HEK293 (cell line): ENCODE measurements around the gene STMN1.

Source experiments
- GLI2 ChIP-seq: fragments of 450-650 bp; formaldehyde crosslinking; IDR thresholded peaks from 2 replicates; pipeline ENCODE4; 2017; ENCODE audit warnings: missing biosample characterization, missing genetic modification characterization, low read depth, borderline replicate concordance
- GLIS1 ChIP-seq: fragments of 450-650 bp; formaldehyde crosslinking; IDR thresholded peaks from 2 replicates; pipeline ENCODE4 v1.5.1; 2016; ENCODE audit warnings: missing biosample characterization, missing genetic modification characterization
- HOXC10 ChIP-seq: sonication (generic); formaldehyde crosslinking; IDR thresholded peaks from 2 replicates; pipeline ENCODE4 v1.8.1; 2023; ENCODE audit warnings: mild to moderate bottlenecking, missing genetic modification reagents
- KLF9 ChIP-seq: fragments of 450-650 bp; formaldehyde crosslinking; IDR thresholded peaks from 2 replicates; pipeline ENCODE4 v1.5.1; 2016; ENCODE audit warnings: missing biosample characterization, missing genetic modification characterization, low read depth
- ZNF10 ChIP-seq: fragments of 450-650 bp; formaldehyde crosslinking; IDR thresholded peaks from 2 replicates; pipeline ENCODE4 v1.5.1; 2017; ENCODE audit warnings: missing biosample characterization, missing genetic modification characterization
- ZNF114 ChIP-seq: fragments of 450-650 bp; formaldehyde crosslinking; IDR thresholded peaks from 2 replicates; pipeline ENCODE4 v1.5.0; 2017; ENCODE audit warnings: missing biosample characterization, missing genetic modification characterization
- ZNF138 ChIP-seq: fragments of 450-650 bp; formaldehyde crosslinking; IDR thresholded peaks from 2 replicates; pipeline ENCODE4 v1.5.1; 2016; ENCODE audit warnings: missing biosample characterization, missing genetic modification characterization, borderline replicate concordance
- ZNF157 ChIP-seq: fragments of 450-650 bp; formaldehyde crosslinking; IDR thresholded peaks from 2 replicates; pipeline ENCODE4 v1.5.1; 2016; ENCODE audit warnings: missing biosample characterization, missing genetic modification characterization
- ZNF221 ChIP-seq: fragments of 450-650 bp; formaldehyde crosslinking; IDR thresholded peaks from 2 replicates; pipeline ENCODE4 v1.5.1; 2017; ENCODE audit warnings: missing biosample characterization, missing genetic modification characterization, borderline replicate concordance
- ZNF354C ChIP-seq: fragments of 450-650 bp; formaldehyde crosslinking; IDR thresholded peaks from 2 replicates; pipeline ENCODE4 v1.5.1; 2016; ENCODE audit warnings: missing biosample characterization, missing genetic modification characterization, low read depth, borderline replicate concordance
- ZNF529 ChIP-seq: fragments of 450-650 bp; formaldehyde crosslinking; IDR thresholded peaks from 2 replicates; pipeline ENCODE4 v1.5.1; 2017; ENCODE audit warnings: missing genetic modification characterization, missing biosample characterization; ENCODE audit not compliant: insufficient replicate concordance
- ZNF558 ChIP-seq: fragments of 450-650 bp; formaldehyde crosslinking; IDR thresholded peaks from 2 replicates; pipeline ENCODE4 v1.5.1; 2016; ENCODE audit warnings: missing biosample characterization, missing genetic modification characterization
- ZNF621 ChIP-seq: fragments of 450-650 bp; formaldehyde crosslinking; IDR thresholded peaks from 2 replicates; pipeline ENCODE4 v1.5.1; 2017; ENCODE audit warnings: missing biosample characterization, missing genetic modification characterization
- ZNF654 ChIP-seq: fragments of 450-650 bp; formaldehyde crosslinking; IDR thresholded peaks from 2 replicates; pipeline ENCODE4 v1.5.1; 2016; ENCODE audit warnings: low read depth, missing biosample characterization, missing genetic modification characterization
- ZNF658 ChIP-seq: fragments of 450-650 bp; formaldehyde crosslinking; IDR thresholded peaks from 2 replicates; pipeline ENCODE4; 2016; ENCODE audit warnings: missing biosample characterization, missing genetic modification characterization
- ZNF776 ChIP-seq: fragments of 450-650 bp; formaldehyde crosslinking; IDR thresholded peaks from 2 replicates; pipeline ENCODE4 v1.5.0; 2017; ENCODE audit warnings: missing biosample characterization, missing genetic modification characterization, borderline replicate concordance
- ZNF830 ChIP-seq: fragments of 450-650 bp; IDR thresholded peaks from 2 replicates; pipeline ENCODE4 v1.5.0; 2018; ENCODE audit warnings: missing biosample characterization, missing genetic modification characterization, low read depth, mild to moderate bottlenecking, moderate library complexity
- ZSCAN23 ChIP-seq: fragments of 450-650 bp; formaldehyde crosslinking; IDR thresholded peaks from 2 replicates; pipeline ENCODE4 v1.5.1; 2016; ENCODE audit warnings: missing biosample characterization, missing genetic modification characterization
- ZSCAN30 ChIP-seq: fragments of 450-650 bp; IDR thresholded peaks from 2 replicates; pipeline ENCODE4 v1.5.1; 2018; ENCODE audit warnings: missing biosample characterization, mild to moderate bottlenecking, missing genetic modification characterization, moderate library complexity
- TF ChIP-seq, protein P1 (sequence below): fragments of 450-650 bp; formaldehyde crosslinking; IDR thresholded peaks from 2 replicates; pipeline ENCODE4 v1.5.1; 2016; ENCODE audit warnings: missing biosample characterization, missing genetic modification characterization
- TF ChIP-seq, protein P2 (sequence below): fragments of 450-650 bp; formaldehyde crosslinking; IDR thresholded peaks from 2 replicates; pipeline ENCODE4 v1.5.1; 2016; ENCODE audit warnings: missing biosample characterization, missing genetic modification characterization
- TF ChIP-seq, protein P3 (sequence below): fragments of 450-650 bp; formaldehyde crosslinking; IDR thresholded peaks from 2 replicates; pipeline ENCODE4 v1.5.1; 2017; ENCODE audit warnings: missing biosample characterization, missing genetic modification characterization
- TF ChIP-seq, protein P4 (sequence below): fragments of 450-650 bp; formaldehyde crosslinking; IDR thresholded peaks from 2 replicates; pipeline ENCODE4 v1.5.1; 2016; ENCODE audit warnings: missing biosample characterization, missing genetic modification characterization
- TF ChIP-seq, protein P5 (sequence below): fragments of 450-650 bp; formaldehyde crosslinking; IDR thresholded peaks from 2 replicates; pipeline ENCODE4 v1.5.1; 2016; ENCODE audit warnings: missing biosample characterization, missing genetic modification characterization
- TF ChIP-seq, protein P6 (sequence below): fragments of 450-650 bp; formaldehyde crosslinking; IDR thresholded peaks from 2 replicates; pipeline ENCODE4 v1.5.1; 2016; ENCODE audit warnings: missing biosample characterization, missing genetic modification characterization
- TF ChIP-seq, protein P7 (sequence below): fragments of 450-650 bp; formaldehyde crosslinking; IDR thresholded peaks from 2 replicates; pipeline ENCODE4 v1.5.1; 2016; ENCODE audit warnings: missing biosample characterization, missing genetic modification characterization
- TF ChIP-seq, protein P8 (sequence below): fragments of 450-650 bp; formaldehyde crosslinking; IDR thresholded peaks from 2 replicates; pipeline ENCODE4 v1.5.1; 2016; ENCODE audit warnings: missing biosample characterization, missing genetic modification characterization

Gene STMN1

DNA sequence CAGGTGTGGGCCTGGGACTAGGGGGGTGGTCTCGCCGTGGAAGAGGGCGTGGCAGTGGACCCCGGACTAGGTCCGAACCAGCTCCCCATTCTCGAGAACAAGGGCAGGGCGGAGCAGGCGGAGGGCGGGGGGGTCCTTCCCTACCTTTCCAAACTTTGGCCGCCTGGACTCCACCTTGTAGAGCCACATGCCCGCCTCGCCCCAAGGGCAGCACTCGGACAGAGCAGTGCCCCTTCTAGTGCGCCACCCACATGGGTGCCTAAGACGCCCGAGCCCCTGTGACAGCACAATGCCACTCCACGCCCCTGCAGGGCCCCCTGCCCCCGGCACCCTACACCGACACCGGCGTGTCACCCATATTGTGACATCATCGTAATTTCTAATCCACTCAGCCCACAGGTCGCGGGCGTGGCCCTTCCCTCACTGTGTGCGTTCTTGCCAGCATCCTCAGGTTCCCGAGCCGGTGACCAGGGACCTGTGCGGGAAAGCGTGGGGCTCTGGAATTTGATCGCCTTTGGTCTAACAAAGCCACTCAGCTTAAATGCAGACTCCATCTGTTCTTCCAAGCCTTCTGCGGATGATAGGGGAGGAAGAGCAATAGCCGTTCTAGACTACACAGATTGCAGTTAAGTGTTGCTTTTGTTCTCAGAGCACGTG lies 553 bp upstream of the STMN1 start (continued):
- TF ChIP-seq, protein P1, sequence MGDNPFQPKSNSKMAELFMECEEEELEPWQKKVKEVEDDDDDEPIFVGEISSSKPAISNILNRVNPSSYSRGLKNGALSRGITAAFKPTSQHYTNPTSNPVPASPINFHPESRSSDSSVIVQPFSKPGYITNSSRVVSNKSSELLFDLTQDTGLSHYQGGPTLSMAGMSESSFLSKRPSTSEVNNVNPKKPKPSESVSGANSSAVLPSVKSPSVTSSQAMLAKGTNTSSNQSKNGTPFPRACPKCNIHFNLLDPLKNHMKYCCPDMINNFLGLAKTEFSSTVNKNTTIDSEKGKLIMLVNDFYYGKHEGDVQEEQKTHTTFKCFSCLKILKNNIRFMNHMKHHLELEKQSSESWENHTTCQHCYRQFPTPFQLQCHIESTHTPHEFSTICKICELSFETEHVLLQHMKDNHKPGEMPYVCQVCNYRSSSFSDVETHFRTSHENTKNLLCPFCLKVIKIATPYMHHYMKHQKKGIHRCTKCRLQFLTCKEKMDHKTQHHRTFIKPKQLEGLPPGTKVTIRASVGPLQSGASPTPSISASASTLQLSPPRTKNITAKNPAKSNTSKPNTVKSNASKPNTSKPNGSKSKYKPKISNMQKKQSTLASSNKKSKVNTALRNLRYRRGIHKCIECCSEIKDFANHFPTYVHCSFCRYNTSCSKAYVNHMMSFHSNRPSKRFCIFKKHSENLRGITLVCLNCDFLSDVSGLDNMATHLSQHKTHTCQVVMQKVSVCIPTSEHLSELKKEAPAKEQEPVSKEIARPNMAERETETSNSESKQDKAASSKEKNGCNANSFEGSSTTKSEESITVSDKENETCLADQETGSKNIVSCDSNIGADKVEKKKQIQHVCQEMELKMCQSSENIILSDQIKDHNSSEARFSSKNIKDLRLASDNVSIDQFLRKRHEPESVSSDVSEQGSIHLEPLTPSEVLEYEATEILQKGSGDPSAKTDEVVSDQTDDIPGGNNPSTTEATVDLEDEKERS (tag by site-specific recombination) = no peak
- no peak for TF ChIP-seq ZNF529
- no peak for TF ChIP-seq ZSCAN23 (tag by site-specific recombination)
- no peak for TF ChIP-seq ZNF621
- no peak for TF ChIP-seq ZNF10 (tag by site-specific recombination)
- TF ChIP-seq, protein P2, sequence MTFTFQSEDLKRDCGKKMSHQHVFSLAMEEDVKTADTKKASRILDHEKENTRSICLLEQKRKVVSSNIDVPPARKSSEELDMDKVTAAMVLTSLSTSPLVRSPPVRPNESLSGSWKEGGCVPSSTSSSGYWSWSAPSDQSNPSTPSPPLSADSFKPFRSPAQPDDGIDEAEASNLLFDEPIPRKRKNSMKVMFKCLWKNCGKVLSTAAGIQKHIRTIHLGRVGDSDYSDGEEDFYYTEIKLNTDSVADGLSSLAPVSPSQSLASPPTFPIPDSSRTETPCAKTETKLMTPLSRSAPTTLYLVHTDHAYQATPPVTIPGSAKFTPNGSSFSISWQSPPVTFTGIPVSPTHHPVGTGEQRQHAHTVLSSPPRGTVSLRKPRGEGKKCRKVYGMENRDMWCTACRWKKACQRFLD (tag by site-specific recombination) = no peak
- TF ChIP-seq, protein P3, sequence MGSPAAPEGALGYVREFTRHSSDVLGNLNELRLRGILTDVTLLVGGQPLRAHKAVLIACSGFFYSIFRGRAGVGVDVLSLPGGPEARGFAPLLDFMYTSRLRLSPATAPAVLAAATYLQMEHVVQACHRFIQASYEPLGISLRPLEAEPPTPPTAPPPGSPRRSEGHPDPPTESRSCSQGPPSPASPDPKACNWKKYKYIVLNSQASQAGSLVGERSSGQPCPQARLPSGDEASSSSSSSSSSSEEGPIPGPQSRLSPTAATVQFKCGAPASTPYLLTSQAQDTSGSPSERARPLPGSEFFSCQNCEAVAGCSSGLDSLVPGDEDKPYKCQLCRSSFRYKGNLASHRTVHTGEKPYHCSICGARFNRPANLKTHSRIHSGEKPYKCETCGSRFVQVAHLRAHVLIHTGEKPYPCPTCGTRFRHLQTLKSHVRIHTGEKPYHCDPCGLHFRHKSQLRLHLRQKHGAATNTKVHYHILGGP = no peak
- TF ChIP-seq ZNF658 (tag by site-specific recombination) = no peak
- TF ChIP-seq GLIS1 (tag by site-specific recombination) = peak; percentile 4; the same call in 1 of the 2 replicates
- no peak for TF ChIP-seq ZNF221 (tag by site-specific recombination)
- no peak for TF ChIP-seq HOXC10 (CRISPR knock-in tag)
- TF ChIP-seq GLI2 (tag by site-specific recombination) = no peak
- TF ChIP-seq, protein P4, sequence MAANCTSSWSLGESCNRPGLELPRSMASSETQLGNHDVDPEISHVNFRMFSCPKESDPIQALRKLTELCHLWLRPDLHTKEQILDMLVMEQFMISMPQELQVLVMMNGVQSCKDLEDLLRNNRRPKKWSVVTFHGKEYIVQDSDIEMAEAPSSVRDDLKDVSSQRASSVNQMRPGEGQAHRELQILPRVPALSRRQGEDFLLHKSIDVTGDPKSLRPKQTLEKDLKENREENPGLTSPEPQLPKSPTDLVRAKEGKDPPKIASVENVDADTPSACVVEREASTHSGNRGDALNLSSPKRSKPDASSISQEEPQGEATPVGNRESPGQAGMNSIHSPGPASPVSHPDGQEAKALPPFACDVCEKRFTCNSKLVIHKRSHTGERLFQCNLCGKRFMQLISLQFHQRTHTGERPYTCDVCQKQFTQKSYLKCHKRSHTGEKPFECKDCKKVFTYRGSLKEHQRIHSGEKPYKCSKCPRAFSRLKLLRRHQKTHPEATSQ (tag by site-specific recombination) = no peak
- TF ChIP-seq ZNF654 = no peak
- TF ChIP-seq ZNF558 (tag by site-specific recombination) = no peak
- TF ChIP-seq, protein P5, sequence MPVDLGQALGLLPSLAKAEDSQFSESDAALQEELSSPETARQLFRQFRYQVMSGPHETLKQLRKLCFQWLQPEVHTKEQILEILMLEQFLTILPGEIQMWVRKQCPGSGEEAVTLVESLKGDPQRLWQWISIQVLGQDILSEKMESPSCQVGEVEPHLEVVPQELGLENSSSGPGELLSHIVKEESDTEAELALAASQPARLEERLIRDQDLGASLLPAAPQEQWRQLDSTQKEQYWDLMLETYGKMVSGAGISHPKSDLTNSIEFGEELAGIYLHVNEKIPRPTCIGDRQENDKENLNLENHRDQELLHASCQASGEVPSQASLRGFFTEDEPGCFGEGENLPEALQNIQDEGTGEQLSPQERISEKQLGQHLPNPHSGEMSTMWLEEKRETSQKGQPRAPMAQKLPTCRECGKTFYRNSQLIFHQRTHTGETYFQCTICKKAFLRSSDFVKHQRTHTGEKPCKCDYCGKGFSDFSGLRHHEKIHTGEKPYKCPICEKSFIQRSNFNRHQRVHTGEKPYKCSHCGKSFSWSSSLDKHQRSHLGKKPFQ (tag by site-specific recombination) = no peak
- no peak for TF ChIP-seq ZNF830 (tag by site-specific recombination)
- TF ChIP-seq, protein P6, sequence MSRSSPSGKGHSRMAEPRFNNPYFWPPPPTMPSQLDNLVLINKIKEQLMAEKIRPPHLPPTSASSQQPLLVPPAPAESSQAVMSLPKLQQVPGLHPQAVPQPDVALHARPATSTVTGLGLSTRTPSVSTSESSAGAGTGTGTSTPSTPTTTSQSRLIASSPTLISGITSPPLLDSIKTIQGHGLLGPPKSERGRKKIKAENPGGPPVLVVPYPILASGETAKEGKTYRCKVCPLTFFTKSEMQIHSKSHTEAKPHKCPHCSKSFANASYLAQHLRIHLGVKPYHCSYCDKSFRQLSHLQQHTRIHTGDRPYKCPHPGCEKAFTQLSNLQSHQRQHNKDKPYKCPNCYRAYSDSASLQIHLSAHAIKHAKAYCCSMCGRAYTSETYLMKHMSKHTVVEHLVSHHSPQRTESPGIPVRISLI = no peak
- TF ChIP-seq ZSCAN30 = no peak
- TF ChIP-seq ZNF354C (tag by site-specific recombination) = no peak
- no peak for TF ChIP-seq ZNF157 (tag by site-specific recombination)
- TF ChIP-seq, protein P7, sequence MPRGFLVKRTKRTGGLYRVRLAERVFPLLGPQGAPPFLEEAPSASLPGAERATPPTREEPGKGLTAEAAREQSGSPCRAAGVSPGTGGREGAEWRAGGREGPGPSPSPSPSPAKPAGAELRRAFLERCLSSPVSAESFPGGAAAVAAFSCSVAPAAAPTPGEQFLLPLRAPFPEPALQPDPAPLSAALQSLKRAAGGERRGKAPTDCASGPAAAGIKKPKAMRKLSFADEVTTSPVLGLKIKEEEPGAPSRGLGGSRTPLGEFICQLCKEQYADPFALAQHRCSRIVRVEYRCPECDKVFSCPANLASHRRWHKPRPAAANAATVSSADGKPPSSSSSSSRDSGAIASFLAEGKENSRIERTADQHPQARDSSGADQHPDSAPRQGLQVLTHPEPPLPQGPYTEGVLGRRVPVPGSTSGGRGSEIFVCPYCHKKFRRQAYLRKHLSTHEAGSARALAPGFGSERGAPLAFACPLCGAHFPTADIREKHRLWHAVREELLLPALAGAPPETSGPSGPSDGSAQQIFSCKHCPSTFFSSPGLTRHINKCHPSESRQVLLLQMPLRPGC (tag by site-specific recombination) = no peak
- no peak for TF ChIP-seq ZNF776 (tag by site-specific recombination)
- TF ChIP-seq, protein P8, sequence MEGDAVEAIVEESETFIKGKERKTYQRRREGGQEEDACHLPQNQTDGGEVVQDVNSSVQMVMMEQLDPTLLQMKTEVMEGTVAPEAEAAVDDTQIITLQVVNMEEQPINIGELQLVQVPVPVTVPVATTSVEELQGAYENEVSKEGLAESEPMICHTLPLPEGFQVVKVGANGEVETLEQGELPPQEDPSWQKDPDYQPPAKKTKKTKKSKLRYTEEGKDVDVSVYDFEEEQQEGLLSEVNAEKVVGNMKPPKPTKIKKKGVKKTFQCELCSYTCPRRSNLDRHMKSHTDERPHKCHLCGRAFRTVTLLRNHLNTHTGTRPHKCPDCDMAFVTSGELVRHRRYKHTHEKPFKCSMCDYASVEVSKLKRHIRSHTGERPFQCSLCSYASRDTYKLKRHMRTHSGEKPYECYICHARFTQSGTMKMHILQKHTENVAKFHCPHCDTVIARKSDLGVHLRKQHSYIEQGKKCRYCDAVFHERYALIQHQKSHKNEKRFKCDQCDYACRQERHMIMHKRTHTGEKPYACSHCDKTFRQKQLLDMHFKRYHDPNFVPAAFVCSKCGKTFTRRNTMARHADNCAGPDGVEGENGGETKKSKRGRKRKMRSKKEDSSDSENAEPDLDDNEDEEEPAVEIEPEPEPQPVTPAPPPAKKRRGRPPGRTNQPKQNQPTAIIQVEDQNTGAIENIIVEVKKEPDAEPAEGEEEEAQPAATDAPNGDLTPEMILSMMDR (tag by site-specific recombination) = no peak
- TF ChIP-seq ZNF138 (tag by site-specific recombination) = no peak
- no peak for TF ChIP-seq KLF9
- TF ChIP-seq ZNF114 = no peak
